ENCODE measurements around the gene CALCOCO2. TPM values are rescaled to one million over a fixed set of nuclear protein-coding genes. Genes with fewer than 3 reads are reported as not detected.

Gene CALCOCO2
- total and polyA plus RNA-seq, 2 experiments from 2014 or later, result 14.4 to 16.3 TPM

GRCh38 chr17:48840441-48840840 lies 9.6 kb downstream of the CALCOCO2 start:
- H3K27me3 ChIP-seq (ENCODE audit: insufficient read depth), result no peaks in the 10 kb centered on the region
- H3K27ac ChIP-seq (ENCODE audit: low read depth), result no peak overlapping the region
- H3K4me3 ChIP-seq, result no peak overlapping the region
- no peaks in the 10 kb centered on the region for H3K9me2 ChIP-seq (ENCODE audit: insufficient read depth)
- TF ChIP-seq JUNB (IDR thresholded peaks at IDR 0.05; ENCODE audit: unreplicated experiment) (no peak), REST (IDR thresholded peaks at IDR 0.05; ENCODE audit: unreplicated experiment) (no peak), EZH2phosphoT487 (IDR thresholded peaks at IDR 0.05; ENCODE audit: unreplicated experiment) (no peak), ZNF114 (CRISPR knock-in tag; IDR thresholded peaks at IDR 0.05) (no peak), CTCF (conservative IDR thresholded peaks at IDR 0.05; ENCODE audit: low read depth in 2 of 2) (no peak), POLR2AphosphoS5 (IDR thresholded peaks at IDR 0.05; ENCODE audit: low read depth) (no peak), ZNF331 (CRISPR knock-in tag; IDR thresholded peaks at IDR 0.05; ENCODE audit: low read depth) (no peak), STAT1 (IDR thresholded peaks at IDR 0.05; ENCODE audit: unreplicated experiment) (no peak), ETS1 (IDR thresholded peaks at IDR 0.05) (no peak), NANOG (IDR thresholded peaks at IDR 0.05; ENCODE audit: borderline replicate concordance) (no peak), CREB1 (CRISPR knock-in tag; IDR thresholded peaks at IDR 0.05; ENCODE audit: low read depth) (no peak), ZNF462 (CRISPR knock-in tag; IDR thresholded peaks at IDR 0.05) (no peak)
- no peak for ATAC-seq
- H3K36me3 Mint-ChIP-seq (ENCODE audit: low read depth), result peaks cover 7% of the 10 kb centered on the region; the same call in 2 of the 3 replicates
- H3K79me2 ChIP-seq (replicated peaks; ENCODE audit: insufficient read depth), result no peaks in the 10 kb centered on the region
- H3K4me2 ChIP-seq, result no peak overlapping the region
- no peaks in the 10 kb centered on the region for H3K36me3 ChIP-seq (ENCODE audit: insufficient read depth)
- no peaks in the 10 kb centered on the region; the same call in 1 of the 2 replicates for H3K4me1 ChIP-seq (ENCODE audit: insufficient read depth)
- H3K4me3 Mint-ChIP-seq, result no peak overlapping the region; the same call in 2 of the 3 replicates
- H2AFZ ChIP-seq, result no peak overlapping the region
- no peaks in the 10 kb centered on the region; the same call in 1 of the 2 replicates for H4K20me1 ChIP-seq (replicated peaks; ENCODE audit: insufficient read depth)
- H3K27ac Mint-ChIP-seq, result no peak overlapping the region
- H3K27me3 Mint-ChIP-seq (ENCODE audit: insufficient read depth, low read depth, poor library complexity), result no peaks in the 10 kb centered on the region
- DNase-seq (ENCODE audit: low spot score), result no peak
- no peaks in the 10 kb centered on the region; the same call in 2 of the 3 replicates for H3K4me1 Mint-ChIP-seq
- no peaks in the 10 kb centered on the region for H3K9me3 Mint-ChIP-seq
- no peaks in the 10 kb centered on the region for H3F3A ChIP-seq (replicated peaks; ENCODE audit: low read depth)
